Activated T-helper 1 cell treated with anti-CD3 and anti-CD28 coated beads, Interleukin-2, amount 50 U/mL, for 16 hours (primary cell): ENCODE data around the gene DENND1A.

ENCODE experiments used
- DNase-seq, 2 donors: peaks; one replicate each; pipeline ENCODE4 v3.0.0-alpha.2; 2020; ENCODE audit warnings: low read depth in 1 of 2, low spot score in 1 of 2

DENND1A gene

DNA sequence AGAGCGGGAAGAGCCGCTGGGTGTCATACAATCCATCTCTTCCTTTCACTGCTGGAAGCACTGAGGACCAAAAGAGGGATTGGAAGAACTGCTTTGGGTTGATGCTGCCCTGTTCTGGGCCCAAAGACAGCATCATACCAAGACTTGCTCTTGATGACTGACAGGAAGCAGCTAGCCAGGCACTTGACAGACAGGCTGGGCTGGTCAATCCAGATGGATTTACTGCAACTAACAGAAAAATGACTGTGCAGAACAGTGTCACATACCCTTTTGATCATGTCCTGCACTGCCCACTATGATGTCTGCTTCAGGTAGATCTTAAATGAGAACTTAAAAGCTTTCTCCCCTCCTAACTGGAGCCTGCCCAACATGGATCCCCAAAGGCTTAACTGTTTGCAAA, 416.4 kb downstream of the DENND1A start:
- DNase-seq = no peak

DNA sequence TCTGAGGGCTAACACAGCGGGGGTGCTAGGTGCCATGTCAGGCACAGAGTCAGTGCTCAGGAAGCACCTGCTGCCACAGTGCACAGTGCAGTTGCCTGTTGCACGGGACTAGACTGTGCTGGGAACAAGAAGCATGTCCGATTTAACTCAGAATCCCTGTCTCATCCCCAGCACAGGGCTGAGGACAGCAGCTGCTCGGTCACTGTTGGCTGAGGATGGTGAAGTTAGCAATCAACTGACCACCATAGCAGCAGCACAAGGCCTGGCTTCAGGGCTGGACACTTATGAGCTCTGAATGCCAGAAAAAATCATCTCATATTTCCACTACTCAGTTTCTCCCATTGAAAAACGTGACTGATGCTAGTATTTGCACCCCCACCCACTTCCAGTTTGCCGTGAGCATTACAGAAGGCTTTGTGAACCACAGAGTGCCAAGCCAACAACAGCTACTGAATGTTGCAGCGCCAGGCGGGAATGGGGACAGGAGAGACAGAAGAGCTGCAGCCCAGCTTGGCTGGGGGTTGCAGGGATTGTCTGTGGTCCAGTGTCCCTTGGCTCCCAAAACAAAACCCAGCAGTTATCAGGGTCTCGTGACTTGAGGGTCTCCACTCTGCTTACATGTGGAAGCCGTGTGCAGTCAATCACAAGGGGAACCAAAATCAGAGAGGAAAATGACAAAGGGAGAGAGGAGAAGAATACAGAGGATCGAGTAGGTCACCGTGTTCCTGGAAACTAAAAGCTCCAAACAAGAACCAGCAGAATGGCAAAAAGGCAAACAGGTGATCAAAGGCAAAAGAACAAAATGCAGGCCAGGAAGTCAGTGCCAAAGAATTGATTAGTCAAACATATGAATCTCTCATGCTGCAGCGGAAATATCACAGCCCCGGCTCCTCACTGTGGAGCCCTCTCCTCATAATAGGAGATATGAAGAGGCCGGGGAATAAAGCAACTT, 418.3 kb downstream of the DENND1A start:
- no peak for DNase-seq

DNA sequence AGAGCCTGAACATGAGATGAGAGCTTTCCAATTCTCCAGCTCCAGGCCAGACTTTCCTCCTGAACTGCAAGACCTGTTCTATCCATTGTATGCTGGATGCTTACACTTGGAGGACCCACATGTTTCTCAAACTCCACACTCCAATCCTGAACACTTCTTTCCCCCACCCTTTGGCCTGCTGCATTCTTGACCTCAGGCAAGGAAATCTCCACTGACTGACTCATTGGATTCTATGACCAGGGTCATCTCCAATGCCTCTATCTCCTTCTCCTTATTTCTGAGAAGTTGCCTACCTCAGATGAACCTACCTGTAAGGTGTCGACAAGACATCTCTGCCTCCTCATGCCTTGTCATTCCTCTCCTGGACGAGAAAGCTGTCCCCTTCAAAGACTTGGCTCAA, 420.3 kb downstream of the DENND1A start:
- no peak for DNase-seq

DNA sequence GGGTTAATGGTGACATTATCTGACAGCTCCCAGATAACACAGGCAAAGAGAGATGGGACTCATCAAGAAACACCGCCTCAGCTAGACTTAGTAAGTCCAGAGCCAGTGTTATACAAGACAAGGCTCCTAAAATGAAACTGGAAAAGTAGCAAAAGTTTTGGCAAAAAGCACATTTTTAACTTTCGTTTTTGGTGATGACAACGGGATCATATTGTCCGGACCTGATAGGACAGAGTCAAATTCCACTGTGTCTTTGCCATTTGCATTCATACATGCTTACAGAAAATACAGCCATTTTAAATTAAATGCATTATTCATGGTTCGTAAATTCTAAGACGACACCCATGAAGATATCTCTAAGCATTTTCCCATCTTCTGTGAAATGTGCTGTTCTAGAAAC, 421.9 kb downstream of the DENND1A start:
- no peak for DNase-seq

GRCh38 chr9:123505496-123505895, 424.4 kb downstream of the DENND1A start:
- DNase-seq = no peak

DNA sequence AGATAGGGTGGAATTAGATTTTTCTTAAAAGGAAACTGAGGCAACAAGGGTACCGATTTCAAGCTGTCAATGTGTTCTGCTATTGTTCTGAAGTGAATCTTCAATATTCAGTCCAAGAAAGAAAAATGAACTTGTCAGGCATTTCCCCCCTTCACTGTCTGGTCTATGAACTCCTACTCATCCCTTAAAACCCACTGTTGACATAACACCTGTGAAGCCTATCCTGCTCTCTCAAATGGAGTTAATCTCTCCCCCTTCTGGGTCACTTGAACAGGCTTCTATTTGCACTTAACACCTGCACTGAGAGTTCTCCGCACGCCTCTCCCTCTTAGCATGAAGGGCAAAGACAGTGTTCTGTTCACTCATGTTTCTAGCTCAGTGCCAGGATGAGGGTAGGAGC, 429.6 kb downstream of the DENND1A start:
- DNase-seq = no peak

- DNase-seq = no peak
These were observed 432.1 kb downstream of the DENND1A start for GRCh38 chr9:123497830-123498229.

- no peak for DNase-seq
These were observed 434.2 kb downstream of the DENND1A start for GRCh38 chr9:123495731-123496130.

DNA sequence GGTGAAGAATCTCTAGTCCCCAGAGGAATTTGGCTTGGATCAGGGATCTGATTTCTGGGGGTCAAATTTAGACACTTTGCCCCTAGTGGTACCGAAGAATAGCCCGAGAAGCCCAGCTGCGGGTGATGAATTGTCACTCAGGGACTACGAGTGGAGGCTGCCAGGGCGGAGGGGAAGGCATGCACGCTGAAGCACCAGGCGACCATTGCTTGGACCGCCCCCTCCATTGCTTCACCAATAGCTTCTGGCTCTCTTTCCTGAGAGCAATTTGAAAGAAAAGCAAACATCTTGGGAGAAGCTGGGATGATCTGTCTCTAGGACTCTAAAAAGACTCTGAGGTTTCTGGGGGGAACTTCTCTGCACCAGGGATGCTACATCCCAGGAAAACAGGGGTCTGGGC, 436.3 kb downstream of the DENND1A start:
- no peak for DNase-seq

DNA sequence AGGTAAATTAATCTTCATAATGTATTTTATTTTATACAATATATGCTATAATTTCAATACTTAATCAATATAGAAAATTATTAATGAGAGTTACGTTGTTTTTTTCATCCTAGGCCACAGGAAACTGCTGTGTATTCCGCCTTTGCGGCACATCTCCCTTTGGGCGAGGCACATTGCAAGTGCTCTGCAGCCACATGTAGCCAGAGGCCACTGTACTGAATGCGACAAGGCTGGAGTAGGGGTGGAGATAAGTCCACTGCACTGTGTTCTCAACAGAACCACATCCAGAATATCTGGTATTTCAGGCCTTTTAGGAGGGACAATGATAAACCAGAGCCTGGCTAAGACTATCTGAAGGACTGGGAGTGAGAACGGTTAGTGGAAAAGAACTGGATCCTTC, 439.2 kb downstream of the DENND1A start:
- no peak for DNase-seq

DNA sequence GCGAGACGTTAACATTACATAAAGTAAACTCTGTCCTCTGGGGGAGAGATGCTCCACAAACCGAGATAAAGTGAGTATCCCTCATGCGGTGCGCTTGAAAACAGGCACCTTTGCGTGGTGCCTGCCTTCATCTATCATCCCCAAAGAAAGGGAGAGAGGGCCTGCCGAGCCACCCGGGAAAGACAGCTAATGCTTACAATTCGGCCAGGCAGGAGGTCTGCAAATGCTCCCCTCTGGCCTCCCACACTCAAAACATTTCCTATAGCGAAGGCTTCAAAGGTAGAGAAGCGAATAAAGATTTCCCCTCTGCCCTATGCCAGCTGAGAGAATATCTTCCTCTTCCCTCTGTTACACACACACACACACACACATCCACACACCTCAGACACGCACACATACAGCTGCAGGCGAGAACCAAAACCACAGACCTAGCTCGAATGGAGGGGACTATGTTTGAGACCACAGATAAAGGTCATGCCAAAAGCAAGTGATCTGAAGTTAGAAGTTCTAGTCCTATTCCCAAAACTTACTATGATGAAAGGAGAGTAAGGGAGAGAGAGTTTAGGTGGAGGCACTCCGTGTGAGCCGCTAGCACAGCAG, 441.1 kb downstream of the DENND1A start:
- no peak for DNase-seq

GRCh38 chr9:123487944-123488548, 441.9 kb downstream of the DENND1A start:
- no peak for DNase-seq

DNA sequence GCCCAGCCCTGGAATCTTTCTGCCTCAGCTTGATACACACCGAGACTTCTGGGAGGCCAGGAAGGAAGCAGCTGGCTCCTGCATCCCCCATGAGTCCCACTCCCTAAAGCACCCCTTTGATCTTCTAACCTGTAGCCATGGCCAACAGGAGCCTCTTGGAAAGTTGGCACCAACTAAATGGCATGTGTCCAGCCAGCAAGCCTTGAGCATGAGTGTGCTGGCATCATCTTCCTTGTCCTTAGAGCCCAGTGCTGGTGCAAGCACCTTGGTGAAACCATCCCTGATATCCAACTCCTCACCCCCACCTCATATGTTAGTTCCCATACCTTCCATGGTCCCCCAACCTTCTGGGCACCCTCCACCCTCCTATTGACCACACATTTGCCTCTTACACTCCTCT, 443.5 kb downstream of the DENND1A start:
- DNase-seq = no peak

DNA sequence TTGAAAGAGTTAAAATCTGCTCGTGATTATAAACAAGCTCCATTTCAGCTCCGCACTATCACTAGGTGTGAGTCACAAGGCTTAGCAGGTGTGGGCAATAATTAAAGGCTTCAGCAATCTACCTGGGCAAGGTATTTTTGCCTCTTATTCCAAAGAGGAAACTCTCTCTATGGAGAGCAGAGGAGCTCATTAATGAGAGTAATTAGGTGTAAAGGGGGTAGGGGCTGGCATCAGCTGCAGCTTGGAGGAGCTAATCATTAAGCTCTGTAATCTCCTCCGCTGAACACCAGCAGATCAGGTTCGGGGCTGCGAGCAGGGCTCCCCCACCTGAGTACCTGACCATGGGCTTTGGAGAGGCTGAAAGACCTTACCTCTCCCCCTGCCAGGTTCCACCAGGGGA, 444.7 kb downstream of the DENND1A start:
- no peak for DNase-seq

GRCh38 chr9:123484130-123484529, 445.8 kb downstream of the DENND1A start:
- DNase-seq = no peak

DNA sequence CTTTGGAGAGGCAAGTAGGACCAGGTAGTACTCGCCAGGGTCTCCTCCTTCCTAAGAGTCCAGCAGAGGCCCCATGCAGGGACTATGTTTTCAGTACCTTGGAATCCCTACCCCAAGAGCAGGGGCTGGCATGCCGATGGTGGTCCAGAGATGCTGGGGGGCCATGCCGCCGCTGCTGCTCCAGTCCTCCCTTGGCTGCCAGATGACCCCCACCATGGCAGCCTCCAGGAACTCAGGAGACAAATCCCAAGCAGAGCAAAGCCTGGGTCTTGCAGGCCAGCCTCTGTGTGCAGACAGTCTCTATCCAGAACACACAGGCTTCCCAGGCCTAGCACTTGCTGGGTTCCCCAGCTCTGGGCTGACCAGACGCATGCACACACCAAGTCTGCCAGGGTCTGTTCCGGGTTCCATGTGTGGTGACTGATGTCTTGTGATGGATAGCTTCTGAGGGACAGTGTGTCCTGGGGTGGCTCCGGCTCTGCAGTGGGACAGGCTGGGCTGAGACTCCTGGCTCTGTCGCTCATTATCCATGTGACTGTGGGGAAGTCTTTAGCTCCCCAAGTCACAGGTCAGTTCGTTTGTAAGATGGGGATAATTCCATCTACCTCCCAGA, 446.6 kb downstream of the DENND1A start:
- no peak for DNase-seq

DNA sequence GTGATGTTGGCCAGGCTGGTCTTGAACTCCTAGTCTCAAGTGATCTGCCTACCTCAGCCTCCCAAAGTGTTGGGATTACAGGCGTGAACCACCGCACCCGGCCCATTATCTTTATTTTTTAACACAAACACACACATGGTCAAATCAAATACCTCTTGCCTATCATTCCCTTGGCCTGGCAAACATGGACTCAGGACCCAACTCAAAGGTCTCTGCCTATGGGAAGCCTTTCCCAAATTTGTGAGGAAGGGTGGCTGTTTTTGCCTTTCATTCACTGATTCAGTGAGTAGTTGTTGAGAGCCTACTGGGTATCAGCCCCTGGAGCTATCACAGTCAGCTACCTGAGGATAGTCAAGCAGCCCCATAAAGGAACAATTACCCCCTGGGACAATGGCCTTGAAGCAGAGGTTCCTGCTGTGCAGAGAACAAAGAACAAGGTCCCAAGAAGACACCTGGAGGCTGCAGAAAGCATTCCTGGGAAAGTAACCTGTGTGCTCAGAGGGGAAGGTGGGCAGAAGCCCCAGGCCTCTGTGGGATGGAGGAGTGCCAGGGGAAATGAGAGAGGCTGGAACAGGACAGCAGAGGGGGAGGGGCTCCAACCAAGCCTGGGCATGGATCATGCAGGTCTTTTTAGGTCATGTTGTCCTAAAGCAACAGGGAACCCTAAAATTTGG, 447.5 kb downstream of the DENND1A start:
- no peak for DNase-seq

DNA sequence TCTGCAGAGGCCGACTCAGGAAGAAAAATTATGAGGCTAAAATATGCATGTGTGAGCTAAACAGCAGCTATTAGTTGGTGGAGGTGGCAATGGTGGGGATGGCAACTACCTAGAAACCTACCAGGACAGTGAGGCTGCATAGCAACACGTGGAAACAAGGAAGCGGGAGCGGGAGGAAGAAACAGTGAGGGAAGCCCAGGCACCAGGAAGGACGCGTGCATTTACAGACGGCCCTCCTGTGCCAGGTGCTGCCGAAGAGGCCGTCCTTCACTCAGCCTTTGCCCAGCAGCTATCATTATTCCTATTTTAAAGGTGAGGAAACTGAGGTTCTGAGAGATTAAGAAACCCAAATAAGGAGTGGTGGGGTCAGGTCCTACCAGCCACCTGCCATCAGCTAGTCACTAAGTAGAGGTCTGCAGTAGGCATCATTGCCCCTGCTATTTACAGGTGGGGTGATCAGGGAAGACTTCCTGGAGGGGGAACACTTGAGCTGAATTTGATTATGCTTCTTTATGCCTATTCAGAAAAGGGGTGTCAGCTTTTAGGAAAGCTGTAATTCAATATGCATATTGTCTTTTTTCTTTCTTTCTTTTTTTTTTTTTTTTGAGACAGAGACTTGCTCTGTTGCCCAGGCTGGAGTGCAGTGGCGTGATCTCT, 448.6 kb downstream of the DENND1A start:
- no peak for DNase-seq

DNA sequence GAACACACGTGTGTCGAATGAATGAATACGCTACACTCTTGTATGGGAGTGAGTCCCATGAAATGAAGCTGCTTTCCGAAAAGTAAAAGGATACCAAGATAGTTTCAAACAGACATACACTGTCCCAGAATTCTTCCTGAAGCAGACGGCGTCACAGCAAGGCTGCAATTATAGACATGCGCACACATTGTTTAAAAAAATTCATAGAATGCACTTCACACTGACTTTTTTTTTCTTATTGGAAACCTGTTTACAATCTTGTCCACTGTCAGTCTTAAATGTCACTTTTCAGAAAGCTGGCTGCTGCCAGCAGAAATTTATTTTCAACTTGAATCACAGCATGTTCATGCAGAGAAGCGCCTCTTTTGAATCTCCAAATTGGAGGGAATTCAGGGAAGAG, 449.1 kb downstream of the DENND1A start:
- no peak for DNase-seq

- no peak for DNase-seq
These were observed 449.8 kb downstream of the DENND1A start for GRCh38 chr9:123480096-123480495.
